ENCODE measurements around the gene SMAD4. TPM values are rescaled to one million over a fixed set of nuclear protein-coding genes. Genes with fewer than 3 reads are reported as not detected.
A peak's percentile ranks its signal among the peaks of the same experiment; 100 is the strongest.

The SMAD4 gene
- total and polyA plus RNA-seq, 2 donors (not counting 3 experiments of a cell fraction or from before 2014, with no cell fraction given): 63.5 to 82.8 TPM

DNA sequence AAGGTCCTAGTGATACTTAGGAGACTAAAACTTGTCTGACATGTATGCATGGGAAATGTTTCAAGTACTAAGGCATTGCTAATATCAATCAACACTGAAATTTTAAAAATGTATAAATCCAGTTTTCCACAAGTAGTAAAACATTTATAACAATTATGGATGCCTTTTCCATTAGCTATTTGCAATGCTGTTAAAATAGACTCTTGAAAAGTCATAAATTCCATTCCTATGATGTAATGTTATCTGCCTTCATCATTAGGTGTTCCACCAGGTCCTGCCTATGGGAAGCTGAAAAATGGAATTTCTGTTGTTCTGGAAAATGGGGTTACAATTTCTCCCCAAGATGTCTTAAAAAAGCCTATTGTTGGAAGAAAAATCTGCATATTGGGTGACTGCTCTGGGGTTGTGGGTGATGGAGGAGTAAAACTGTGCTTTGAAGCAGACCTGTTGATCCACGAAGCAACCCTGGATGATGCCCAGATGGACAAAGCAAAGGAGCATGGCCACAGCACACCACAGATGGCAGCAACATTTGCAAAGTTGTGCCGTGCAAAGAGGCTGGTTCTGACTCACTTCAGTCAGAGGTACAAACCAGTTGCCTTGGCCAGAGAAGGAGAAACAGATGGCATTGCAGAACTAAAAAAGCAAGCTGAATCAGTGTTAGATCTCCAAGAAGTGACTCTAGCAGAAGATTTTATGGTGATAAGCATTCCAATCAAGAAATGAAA, 43.5 kb upstream of the SMAD4 start:
- no peak overlapping the region for H3K9ac ChIP-seq (replicated peaks; ENCODE audit: extremely low read depth, insufficient read depth, low read length)
- FAIRE-seq (no peak), DNase-seq (ENCODE audit: low read depth, low spot score) (no peak)

GRCh38 chr18:50987261-50987660, 42.8 kb upstream of the SMAD4 start:
- intact Hi-C loops (cut with micrococcal nuclease) (no loop called here), dilution Hi-C loops (cut with MboI; ENCODE audit: extremely low pct_ligation_motif_present, low sequenced_read_pairs) (no loop called here)
- CTCF ChIA-PET: interaction anchor here (0.7 to 1.5 kb wide), 4 partner anchors 17 to 32 kb away, joined by 3 read pairs; no protein-coding TSS in a partner anchor
- no peaks in the 10 kb centered on the region for H3K9me1 ChIP-seq (replicated peaks; ENCODE audit: control insufficient read depth, extremely low read depth, insufficient read depth, low read length)
- no peak overlapping the region for H3K27ac ChIP-seq (ENCODE audit: insufficient read depth, low read depth, low read length)
- no peak overlapping the region for H2AFZ ChIP-seq (ENCODE audit: low read depth, low read length)
- POLR2A ChIA-PET: no interaction called here
- H3K36me3 ChIP-seq (ENCODE audit: control insufficient read depth in 2 of 2, extremely low read depth in 1 of 2, insufficient read depth in 2 of 2, low read length in 2 of 2): peaks cover 0 to 2% of the 10 kb centered on the region in 2 experiments
- no peak for FAIRE-seq
- no peaks in the 10 kb centered on the region for H3K27me3 ChIP-seq (ENCODE audit: control insufficient read depth in 2 of 2, insufficient read depth in 2 of 2, low read length in 2 of 2)
- no peaks in the 10 kb centered on the region for H4K20me1 ChIP-seq (replicated peaks; ENCODE audit: control insufficient read depth, extremely low read depth, insufficient read depth, low read length)
- no peaks in the 10 kb centered on the region for H3K4me1 ChIP-seq (ENCODE audit: control insufficient read depth, extremely low read depth, insufficient read depth, low read length)
- no peaks in the 10 kb centered on the region for H3K79me2 ChIP-seq (ENCODE audit: control insufficient read depth, insufficient read depth, low read length)
- no peak overlapping the region for H3K4me3 ChIP-seq (replicated peaks in 1 of 3; ENCODE audit: insufficient read depth in 1 of 3, low read depth in 1 of 3, low read length in 3 of 3)
- BruUV-seq (replicated peaks): no TSS peak
- TF ChIP-seq POLR2A (IDR thresholded peaks at IDR 0.05; ENCODE audit: low read depth, low read length) (no peak), POLR2AphosphoS5 (IDR thresholded peaks at IDR 0.05; ENCODE audit: insufficient read depth, low read depth, low read length) (no peak), GATA2 (IDR thresholded peaks at IDR 0.05; ENCODE audit: insufficient read depth, insufficient read length, low read depth, low read length) (no peak), EZH2 (IDR thresholded peaks at IDR 0.05; ENCODE audit: borderline replicate concordance, low read depth, low read length, severe bottlenecking) (no peak), MAX (IDR thresholded peaks at IDR 0.05; ENCODE audit: insufficient read depth, insufficient read length) (no peak), JUN (IDR thresholded peaks at IDR 0.05; ENCODE audit: borderline replicate concordance, insufficient read depth, insufficient read length, low read depth) (no peak), MYC (IDR thresholded peaks at IDR 0.05; ENCODE audit: low read depth, low read length) (no peak)
- TF ChIP-seq, protein P1, sequence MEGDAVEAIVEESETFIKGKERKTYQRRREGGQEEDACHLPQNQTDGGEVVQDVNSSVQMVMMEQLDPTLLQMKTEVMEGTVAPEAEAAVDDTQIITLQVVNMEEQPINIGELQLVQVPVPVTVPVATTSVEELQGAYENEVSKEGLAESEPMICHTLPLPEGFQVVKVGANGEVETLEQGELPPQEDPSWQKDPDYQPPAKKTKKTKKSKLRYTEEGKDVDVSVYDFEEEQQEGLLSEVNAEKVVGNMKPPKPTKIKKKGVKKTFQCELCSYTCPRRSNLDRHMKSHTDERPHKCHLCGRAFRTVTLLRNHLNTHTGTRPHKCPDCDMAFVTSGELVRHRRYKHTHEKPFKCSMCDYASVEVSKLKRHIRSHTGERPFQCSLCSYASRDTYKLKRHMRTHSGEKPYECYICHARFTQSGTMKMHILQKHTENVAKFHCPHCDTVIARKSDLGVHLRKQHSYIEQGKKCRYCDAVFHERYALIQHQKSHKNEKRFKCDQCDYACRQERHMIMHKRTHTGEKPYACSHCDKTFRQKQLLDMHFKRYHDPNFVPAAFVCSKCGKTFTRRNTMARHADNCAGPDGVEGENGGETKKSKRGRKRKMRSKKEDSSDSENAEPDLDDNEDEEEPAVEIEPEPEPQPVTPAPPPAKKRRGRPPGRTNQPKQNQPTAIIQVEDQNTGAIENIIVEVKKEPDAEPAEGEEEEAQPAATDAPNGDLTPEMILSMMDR (IDR thresholded peaks at IDR 0.05; ENCODE audit: extremely low read depth in 1 of 2, insufficient read depth in 1 of 2, low read depth in 1 of 2, low read length in 2 of 2): no peak
- H3K4me2 ChIP-seq (ENCODE audit: insufficient read depth, low read length): no peak overlapping the region
- no peak for DNase-seq (ENCODE audit: low read depth, low spot score)
- no peaks in the 10 kb centered on the region for H3K9me3 ChIP-seq (replicated peaks; ENCODE audit: control insufficient read depth, insufficient read depth, low read length)
- H3K9ac ChIP-seq (replicated peaks; ENCODE audit: extremely low read depth, insufficient read depth, low read length): no peak overlapping the region

More for the DNA sequence above, 43.5 kb upstream of the SMAD4 start:
- no peaks in the 10 kb centered on the region for H3K9me1 ChIP-seq (replicated peaks; ENCODE audit: control insufficient read depth, extremely low read depth, insufficient read depth, low read length)
- H3K79me2 ChIP-seq (ENCODE audit: control insufficient read depth, insufficient read depth, low read length): no peaks in the 10 kb centered on the region
- H4K20me1 ChIP-seq (replicated peaks; ENCODE audit: control insufficient read depth, extremely low read depth, insufficient read depth, low read length): no peaks in the 10 kb centered on the region
- H3K27me3 ChIP-seq (ENCODE audit: control insufficient read depth in 2 of 2, insufficient read depth in 2 of 2, low read length in 2 of 2): no peaks in the 10 kb centered on the region
- H3K36me3 ChIP-seq (ENCODE audit: control insufficient read depth in 2 of 2, extremely low read depth in 1 of 2, insufficient read depth in 2 of 2, low read length in 2 of 2): peaks cover 0 to 2% of the 10 kb centered on the region in 2 experiments
- dilution Hi-C loops (cut with MboI; ENCODE audit: extremely low pct_ligation_motif_present, low sequenced_read_pairs) (no loop called here), intact Hi-C loops (cut with micrococcal nuclease) (no loop called here)
- no peak overlapping the region for H3K27ac ChIP-seq (ENCODE audit: insufficient read depth, low read depth, low read length)
- H3K4me1 ChIP-seq (ENCODE audit: control insufficient read depth, extremely low read depth, insufficient read depth, low read length): no peaks in the 10 kb centered on the region
- ChIA-PET POLR2A (no interaction called here), CTCF (interaction anchor here (0.7 to 1.5 kb wide), 4 partner anchors 17 to 33 kb away, joined by 3 read pairs; no protein-coding TSS in a partner anchor)
- BruUV-seq (replicated peaks): no TSS peak
- no peak overlapping the region for H2AFZ ChIP-seq (ENCODE audit: low read depth, low read length)
- H3K4me3 ChIP-seq (replicated peaks in 1 of 3; ENCODE audit: insufficient read depth in 1 of 3, low read depth in 1 of 3, low read length in 3 of 3): no peak overlapping the region
- H3K9me3 ChIP-seq (replicated peaks; ENCODE audit: control insufficient read depth, insufficient read depth, low read length): no peaks in the 10 kb centered on the region
- no peak for TF ChIP-seq POLR2A (IDR thresholded peaks at IDR 0.05; ENCODE audit: low read depth, low read length)
- TF ChIP-seq JUN (IDR thresholded peaks at IDR 0.05; ENCODE audit: borderline replicate concordance, insufficient read depth, insufficient read length, low read depth): peak; percentile 29
- no peak overlapping the region for H3K4me2 ChIP-seq (ENCODE audit: insufficient read depth, low read length)
